HFF-Myc (cell line): ENCODE results near the gene CCDC63.

ENCODE experiments used
- DNase-seq: peaks from one replicate; pipeline ENCODE4 v3.0.0-alpha.2; 2011; ENCODE audit warnings: low read depth; ENCODE audit errors: extremely low read depth
- H3K4me3 ChIP-seq: replicated peaks from 2 replicates; pipeline ENCODE4 v1.5.1; 2011; ENCODE audit warnings: low read depth, mild to moderate bottlenecking, control low read depth, low read length
- CTCF ChIP-seq: IDR thresholded peaks from 2 replicates; pipeline ENCODE4 v1.5.1; 2012; ENCODE audit warnings: mild to moderate bottlenecking, low read depth, low read length, control low read depth; ENCODE audit errors: missing control alignments

The CCDC63 gene

GRCh38 chr12:110811972-110812371, 34.8 kb upstream of the CCDC63 start:
- TF ChIP-seq CTCF: no peak
- DNase-seq: no peak
- H3K4me3 ChIP-seq: no peak overlapping the region

- TF ChIP-seq CTCF: no peak
- no peak for DNase-seq
- H3K4me3 ChIP-seq: no peak overlapping the region
Observed at GRCh38 chr12:110813285-110813684, 33.5 kb upstream of the CCDC63 start.

- H3K4me3 ChIP-seq: no peak overlapping the region
- no peak for DNase-seq
- no peak for TF ChIP-seq CTCF
Observed at GRCh38 chr12:110813756-110814155, 33.0 kb upstream of the CCDC63 start.

GRCh38 chr12:110816248-110816647, 30.5 kb upstream of the CCDC63 start:
- no peak overlapping the region for H3K4me3 ChIP-seq
- TF ChIP-seq CTCF: no peak
- no peak for DNase-seq

- no peak overlapping the region for H3K4me3 ChIP-seq
- no peak for TF ChIP-seq CTCF
- no peak for DNase-seq
Observed at GRCh38 chr12:110816779-110817178, 30.0 kb upstream of the CCDC63 start.

- DNase-seq: no peak
- TF ChIP-seq CTCF: no peak
- H3K4me3 ChIP-seq: no peak overlapping the region
Observed at GRCh38 chr12:110818511-110818910, 28.3 kb upstream of the CCDC63 start.

- no peak for DNase-seq
- H3K4me3 ChIP-seq: no peak overlapping the region
- TF ChIP-seq CTCF: no peak
Observed at GRCh38 chr12:110819150-110819549, 27.6 kb upstream of the CCDC63 start.
